Dendritic cell treated with granulocyte-macrophage colony-stimulating factor and Interleukin-4, amounts not matched to agents 40 ng/mL and 50 ng/mL, for 4 days (primary cell): ENCODE measurements around the gene ATF7IP2.
"Not testable (repeated sequence)": the region's sequence is repeated elsewhere in the genome, so short reads cannot be mapped to it uniquely, and the experiment has no call there.

Experiments used
- H3K27ac Mint-ChIP-seq: one replicate; pipeline ENCODE4 v1.8.0; 2022; ENCODE audit warnings: mild to moderate bottlenecking, mixed read lengths
- H3K27me3 Mint-ChIP-seq: one replicate; pipeline ENCODE4 v1.8.0; 2022; ENCODE audit warnings: mild to moderate bottlenecking, mixed read lengths
- H3K36me3 Mint-ChIP-seq: one replicate; pipeline ENCODE4 v1.8.0; 2022; ENCODE audit warnings: low read depth, mixed read lengths
- H3K4me1 Mint-ChIP-seq: one replicate; pipeline ENCODE4 v1.8.0; 2022; ENCODE audit warnings: low read depth, mixed read lengths
- H3K4me3 Mint-ChIP-seq: one replicate; pipeline ENCODE4 v1.8.0; 2022; ENCODE audit warnings: mild to moderate bottlenecking, moderate library complexity, mixed read lengths
- H3K9me3 Mint-ChIP-seq: one replicate; pipeline ENCODE4 v1.8.0; 2022; ENCODE audit warnings: mixed read lengths
- intact Hi-C: fragments of 100-400 bp; cut with micrococcal nuclease; formaldehyde crosslinking; loops from one replicate; pipeline ENCODE4 v1.15.0; 2022

ATF7IP2 gene

GRCh38 chr16:10497132-10498101, 111.6 kb downstream of the ATF7IP2 start:
- Mint-ChIP-seq H3K4me1 (no peaks in the 10 kb centered on the region), H3K27me3 (no peaks in the 10 kb centered on the region), H3K9me3 (peaks cover 32% of the 10 kb centered on the region), H3K4me3 (no peak overlapping the region), H3K27ac (no peak overlapping the region), H3K36me3 (peaks cover 5% of the 10 kb centered on the region)
- intact Hi-C loops = no loop called here

DNA sequence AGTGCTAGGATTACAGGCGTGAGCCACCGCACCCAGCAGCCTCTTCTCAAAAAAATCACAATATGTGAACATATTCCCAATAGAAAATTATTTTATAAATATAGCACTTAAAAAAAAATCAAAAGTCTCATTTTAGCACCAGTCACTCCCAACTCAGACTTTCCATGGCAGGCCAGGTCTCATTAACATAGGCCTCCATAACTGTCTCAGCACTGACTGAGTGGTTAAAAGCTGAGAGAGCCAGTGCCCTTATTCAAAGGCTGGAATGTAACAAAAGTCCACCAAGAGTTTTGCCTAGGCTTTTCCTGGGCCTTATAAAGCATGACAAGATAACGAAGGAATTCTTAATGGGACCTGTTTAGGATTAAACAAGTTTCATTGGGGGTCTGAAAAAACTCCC, 114.7 kb downstream of the ATF7IP2 start:
- Mint-ChIP-seq H3K27ac (no peak overlapping the region), H3K4me1 (no peaks in the 10 kb centered on the region), H3K27me3 (no peaks in the 10 kb centered on the region), H3K9me3 (peaks cover 8% of the 10 kb centered on the region), H3K36me3 (peaks cover 1% of the 10 kb centered on the region), H3K4me3 (no peak overlapping the region)
- intact Hi-C loops = no loop called here

DNA sequence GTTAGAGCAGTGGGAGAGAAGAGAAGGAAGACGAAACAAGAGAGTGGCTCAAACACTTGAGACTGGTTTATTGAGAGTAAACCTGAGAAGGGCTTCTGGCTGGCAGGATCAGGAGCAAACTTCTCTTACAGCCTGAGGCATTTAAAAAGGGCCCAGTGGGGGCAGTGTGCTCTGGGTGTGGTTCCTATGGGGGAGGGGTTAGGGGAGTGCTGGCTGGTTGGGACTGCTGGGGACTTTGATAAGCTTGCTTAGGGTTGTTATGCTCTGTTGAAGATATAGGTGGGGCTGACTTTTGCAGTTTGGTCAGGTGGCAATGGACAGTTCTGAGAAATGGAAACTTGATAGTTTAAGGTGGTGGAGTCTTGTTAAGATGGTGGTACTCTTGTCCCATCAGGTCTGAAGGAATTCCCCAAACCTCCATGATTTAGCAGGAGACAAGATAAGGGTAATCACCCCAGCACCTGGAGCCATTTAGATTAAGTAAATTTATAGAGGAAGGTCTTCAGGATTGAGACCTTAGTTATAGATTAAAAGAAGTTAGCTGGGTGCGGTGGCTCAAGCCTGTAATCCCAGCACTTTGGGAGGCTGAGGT, 115.3 kb downstream of the ATF7IP2 start:
- Mint-ChIP-seq H3K27ac (no peak overlapping the region), H3K9me3 (peaks cover 3% of the 10 kb centered on the region), H3K36me3 (no peaks in the 10 kb centered on the region), H3K4me3 (no peak overlapping the region), H3K27me3 (no peaks in the 10 kb centered on the region), H3K4me1 (no peaks in the 10 kb centered on the region)
- intact Hi-C loops = no loop called here

DNA sequence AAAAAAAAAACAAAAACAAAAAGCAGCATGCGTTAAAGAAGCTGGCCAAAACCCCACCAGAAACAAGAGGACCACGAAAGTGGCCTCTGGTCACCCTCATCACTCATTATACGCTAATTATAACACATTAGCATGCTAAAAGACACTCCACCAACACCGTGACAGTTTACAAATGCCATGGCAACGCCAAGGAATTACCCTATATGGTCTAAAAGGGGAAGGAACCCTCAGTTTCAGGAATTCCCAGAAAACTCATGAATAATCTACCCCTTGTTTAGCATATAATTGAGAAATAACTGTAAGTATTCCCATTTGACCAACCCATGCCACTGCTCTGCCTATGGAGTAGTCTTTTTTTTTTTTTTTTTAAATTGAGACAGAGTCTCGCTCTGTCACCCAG, 116.9 kb downstream of the ATF7IP2 start:
- intact Hi-C loops = no loop called here
- no peak overlapping the region for H3K4me3 Mint-ChIP-seq
- H3K27ac Mint-ChIP-seq = no peak overlapping the region
- H3K9me3 Mint-ChIP-seq = no peaks in the 10 kb centered on the region
- no peaks in the 10 kb centered on the region for H3K36me3 Mint-ChIP-seq
- H3K27me3 Mint-ChIP-seq = no peaks in the 10 kb centered on the region
- H3K4me1 Mint-ChIP-seq = no peaks in the 10 kb centered on the region

DNA sequence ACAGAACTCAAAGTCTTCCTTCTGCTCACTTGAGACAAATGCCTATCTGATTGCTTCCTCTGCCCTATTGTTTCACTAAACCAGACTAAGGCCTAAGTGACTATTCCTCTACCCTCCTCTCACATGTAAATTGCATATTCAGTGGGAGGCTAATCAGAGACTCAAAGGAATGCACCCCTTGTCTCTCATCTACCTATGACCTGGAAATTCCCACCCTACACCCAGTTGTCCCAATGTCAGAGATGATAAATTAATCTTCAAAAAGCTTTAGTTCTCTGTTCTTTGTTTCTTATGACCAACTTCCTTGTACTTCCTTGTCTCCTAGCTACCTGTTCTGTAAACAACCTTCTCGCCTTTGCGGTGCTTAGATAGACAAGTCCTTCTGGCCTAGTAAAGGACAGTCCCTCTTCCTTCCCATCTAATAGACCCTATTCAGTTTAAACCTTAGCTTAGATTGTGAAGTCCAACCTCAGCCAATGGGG, 118.6 kb downstream of the ATF7IP2 start:
- H3K27me3 Mint-ChIP-seq = no peaks in the 10 kb centered on the region
- H3K4me3 Mint-ChIP-seq = no peak overlapping the region
- no peaks in the 10 kb centered on the region for H3K36me3 Mint-ChIP-seq
- intact Hi-C loops = no loop called here
- H3K9me3 Mint-ChIP-seq = no peaks in the 10 kb centered on the region
- no peak overlapping the region for H3K27ac Mint-ChIP-seq
- H3K4me1 Mint-ChIP-seq = no peaks in the 10 kb centered on the region

DNA sequence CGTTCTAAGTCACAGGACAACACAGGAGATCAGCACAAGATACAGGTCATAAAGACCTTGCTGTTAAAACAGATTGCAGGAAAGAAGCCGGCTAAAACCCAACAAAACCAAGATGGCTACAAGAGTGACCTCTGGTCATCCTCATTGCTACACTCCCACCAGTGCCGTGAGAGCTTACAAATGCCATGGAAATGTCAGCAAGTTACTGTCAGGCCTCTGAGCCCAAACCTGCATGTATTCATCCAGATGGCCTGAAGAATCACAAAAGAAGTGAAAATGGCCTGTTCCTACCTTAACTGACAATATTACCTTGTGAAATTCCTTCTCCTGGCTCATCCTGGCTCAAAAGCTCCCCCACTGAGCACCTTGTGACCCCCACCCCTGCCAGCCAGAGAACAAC, 119.4 kb downstream of the ATF7IP2 start:
- H3K36me3 Mint-ChIP-seq, H3K9me3 Mint-ChIP-seq, H3K4me3 Mint-ChIP-seq, intact Hi-C loops, H3K27ac Mint-ChIP-seq, H3K27me3 Mint-ChIP-seq, H3K4me1 Mint-ChIP-seq: not testable (repeated sequence)

DNA sequence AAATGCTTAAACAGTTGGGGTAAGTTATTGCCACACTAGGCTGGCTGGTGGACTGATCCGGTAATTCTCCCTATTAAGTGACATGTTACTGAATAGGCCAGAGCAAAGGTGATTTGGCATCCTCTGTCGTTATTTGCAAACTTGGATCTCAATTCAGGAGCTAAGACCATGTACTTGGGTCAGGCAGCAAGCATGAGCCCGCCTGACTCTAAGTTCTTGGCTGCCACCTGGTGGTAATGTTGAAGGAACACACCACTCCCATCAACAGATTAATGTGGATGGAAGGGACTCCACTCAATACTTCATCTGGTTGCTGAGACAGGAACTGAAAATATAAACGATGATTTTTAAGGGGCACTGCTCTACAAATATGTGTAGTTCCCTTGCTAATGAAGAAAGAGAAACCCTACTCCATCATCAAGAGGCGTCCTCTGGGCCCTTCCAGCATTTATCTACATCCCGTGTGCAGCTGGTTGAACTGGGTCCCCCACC, 123.7 kb downstream of the ATF7IP2 start:
- Mint-ChIP-seq H3K4me3 (no peak overlapping the region), H3K4me1 (peaks cover 11% of the 10 kb centered on the region), H3K27ac (no peak overlapping the region), H3K9me3 (no peaks in the 10 kb centered on the region), H3K27me3 (no peaks in the 10 kb centered on the region), H3K36me3 (no peaks in the 10 kb centered on the region)
- intact Hi-C loops = loop anchor here (1.0 to 2.0 kb wide), 2 partner anchors 195 to 252 kb away; no protein-coding TSS in a partner anchor

GRCh38 chr16:10510279-10510678, 124.4 kb downstream of the ATF7IP2 start:
- Mint-ChIP-seq H3K27ac (no peak overlapping the region), H3K27me3 (no peaks in the 10 kb centered on the region), H3K4me3 (no peak overlapping the region), H3K36me3 (no peaks in the 10 kb centered on the region), H3K4me1 (peaks cover 16% of the 10 kb centered on the region), H3K9me3 (no peaks in the 10 kb centered on the region)
- intact Hi-C loops = no loop called here

DNA sequence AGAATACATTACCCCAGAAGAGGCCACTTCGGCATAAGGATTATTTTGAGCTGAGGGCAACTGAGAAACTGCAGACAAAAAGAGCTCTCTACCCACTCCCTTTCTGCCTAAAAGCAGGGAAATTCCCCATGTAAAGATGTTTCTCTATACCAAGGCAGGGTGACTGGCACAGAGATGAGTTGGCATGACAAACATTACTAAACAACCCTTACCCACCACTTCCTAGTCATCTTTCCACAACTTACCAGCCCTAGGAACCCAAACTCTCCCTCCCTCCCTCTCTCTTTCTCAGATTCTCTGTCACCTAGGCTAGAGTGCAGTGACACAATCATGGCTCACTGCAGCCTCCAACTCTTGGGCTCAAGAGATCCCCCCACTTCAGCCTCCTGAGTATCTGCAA, 126.0 kb downstream of the ATF7IP2 start:
- no peaks in the 10 kb centered on the region for H3K27me3 Mint-ChIP-seq
- H3K4me3 Mint-ChIP-seq = no peak overlapping the region
- H3K9me3 Mint-ChIP-seq = no peaks in the 10 kb centered on the region
- H3K36me3 Mint-ChIP-seq = no peaks in the 10 kb centered on the region
- H3K27ac Mint-ChIP-seq = no peak overlapping the region
- H3K4me1 Mint-ChIP-seq = peaks cover 23% of the 10 kb centered on the region
- intact Hi-C loops = no loop called here

DNA sequence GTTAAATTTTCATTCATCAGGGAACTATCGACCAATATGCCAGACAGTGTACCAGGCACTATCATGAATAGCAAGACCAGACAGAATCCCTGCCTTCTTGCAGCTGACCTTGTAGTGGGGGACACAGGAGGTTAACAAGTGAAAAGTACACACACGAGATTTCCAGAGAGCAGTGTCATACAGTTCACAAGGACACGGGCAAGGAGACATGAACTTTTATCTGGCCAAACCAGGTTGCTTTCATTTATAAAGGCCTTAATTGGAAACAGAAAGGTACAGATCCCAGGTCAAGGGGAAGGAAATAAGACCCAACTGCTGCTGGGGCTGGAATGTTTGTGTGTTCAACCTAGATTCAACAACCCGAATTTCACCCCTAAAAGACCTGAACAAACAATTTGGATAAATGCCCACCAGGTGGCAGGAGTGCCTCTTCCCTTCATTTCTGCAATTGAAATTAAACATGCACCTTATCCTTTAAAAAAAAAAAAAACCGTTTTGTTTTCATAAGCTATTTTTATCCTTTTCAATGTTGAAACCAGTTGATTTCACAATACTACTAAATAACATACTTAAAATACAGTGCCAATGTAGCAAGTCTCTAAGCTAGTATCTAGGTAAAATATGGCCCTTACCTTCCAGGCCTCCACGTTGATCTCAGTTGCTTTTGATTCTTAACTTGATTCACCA, 128.7 kb downstream of the ATF7IP2 start:
- intact Hi-C loops = loop anchor here (1.0 kb wide), 1 partner anchor 223 kb away; no protein-coding TSS in a partner anchor
- no peak overlapping the region for H3K4me3 Mint-ChIP-seq
- H3K36me3 Mint-ChIP-seq = no peaks in the 10 kb centered on the region
- H3K4me1 Mint-ChIP-seq = peaks cover 23% of the 10 kb centered on the region
- no peaks in the 10 kb centered on the region for H3K9me3 Mint-ChIP-seq
- no peaks in the 10 kb centered on the region for H3K27me3 Mint-ChIP-seq
- H3K27ac Mint-ChIP-seq = no peak overlapping the region

- Mint-ChIP-seq H3K4me3 (no peak overlapping the region), H3K9me3 (no peaks in the 10 kb centered on the region), H3K4me1 (peaks cover 12% of the 10 kb centered on the region), H3K27ac (no peak overlapping the region), H3K27me3 (peaks cover 4% of the 10 kb centered on the region), H3K36me3 (no peaks in the 10 kb centered on the region)
- intact Hi-C loops = no loop called here
These were observed 132.0 kb downstream of the ATF7IP2 start for GRCh38 chr16:10517868-10518267.

GRCh38 chr16:10518479-10519041, 132.7 kb downstream of the ATF7IP2 start:
- H3K27ac Mint-ChIP-seq = no peak overlapping the region
- H3K9me3 Mint-ChIP-seq = no peaks in the 10 kb centered on the region
- H3K4me1 Mint-ChIP-seq = peaks cover 12% of the 10 kb centered on the region
- intact Hi-C loops = no loop called here
- no peak overlapping the region for H3K4me3 Mint-ChIP-seq
- H3K36me3 Mint-ChIP-seq = no peaks in the 10 kb centered on the region
- peaks cover 4% of the 10 kb centered on the region for H3K27me3 Mint-ChIP-seq

- Mint-ChIP-seq H3K36me3 (no peaks in the 10 kb centered on the region), H3K27me3 (peaks cover 4% of the 10 kb centered on the region), H3K27ac (no peak overlapping the region), H3K9me3 (no peaks in the 10 kb centered on the region), H3K4me3 (no peak overlapping the region), H3K4me1 (peaks cover 12% of the 10 kb centered on the region)
- intact Hi-C loops = no loop called here
These were observed 133.4 kb downstream of the ATF7IP2 start for GRCh38 chr16:10519297-10519696.
